SKM-1 (cell line): ENCODE results near the gene ESPN.

Experiments
- DNase-seq: peaks from one replicate; lab custom pipeline; 2025; ENCODE audit not compliant: unreplicated experiment; lab: John Stamatoyannopoulos, UW

The ESPN gene

DNA sequence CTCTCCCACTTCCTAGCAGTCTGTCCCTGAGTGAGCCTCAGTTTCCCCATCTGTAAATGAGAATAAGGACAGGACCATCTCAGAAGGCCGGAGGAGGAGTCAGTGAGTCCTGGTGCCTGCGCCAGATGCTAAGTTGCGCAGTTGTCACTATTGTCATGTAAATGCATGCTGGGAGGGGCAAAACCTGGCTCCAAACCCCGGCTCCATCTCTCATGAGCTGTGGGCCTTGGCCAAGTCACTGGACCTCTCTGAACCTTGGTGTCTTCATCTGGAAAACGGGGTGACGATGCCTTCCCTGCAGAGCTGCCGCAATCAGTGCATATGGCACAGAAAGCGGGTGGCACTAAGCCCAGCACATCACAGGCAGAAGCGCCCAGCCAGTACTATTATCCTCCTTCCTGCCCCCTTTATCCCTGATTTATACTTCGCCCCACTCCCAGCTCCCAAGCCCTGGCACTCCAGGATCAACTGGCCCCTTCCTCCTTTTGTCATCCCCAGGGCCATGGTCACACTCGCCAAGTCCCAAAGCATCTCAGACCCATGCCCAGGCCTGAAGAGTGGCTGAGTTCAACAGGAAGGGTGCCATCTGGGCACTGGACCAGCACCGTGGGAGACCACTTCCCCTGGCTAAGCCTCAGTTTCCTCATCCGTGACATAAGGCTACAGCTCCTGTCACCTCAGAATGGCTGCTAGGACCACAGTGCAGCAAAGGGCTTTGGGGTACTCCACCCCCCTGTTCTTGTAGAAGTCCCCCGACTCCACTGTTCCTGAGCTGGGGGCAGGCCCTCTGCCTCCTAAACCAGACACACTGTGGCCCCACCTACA, 71.2 kb downstream of the ESPN start:
- no peak for DNase-seq

GRCh38 chr1:6496365-6496721, 71.8 kb downstream of the ESPN start:
- DNase-seq, result no peak

GRCh38 chr1:6496890-6497214, 72.3 kb downstream of the ESPN start:
- DNase-seq, result no peak

- no peak for DNase-seq
Measured at GRCh38 chr1:6497215-6497866, 72.8 kb downstream of the ESPN start.

- DNase-seq, result no peak
Measured at GRCh38 chr1:6497867-6498575, 73.4 kb downstream of the ESPN start.

DNA sequence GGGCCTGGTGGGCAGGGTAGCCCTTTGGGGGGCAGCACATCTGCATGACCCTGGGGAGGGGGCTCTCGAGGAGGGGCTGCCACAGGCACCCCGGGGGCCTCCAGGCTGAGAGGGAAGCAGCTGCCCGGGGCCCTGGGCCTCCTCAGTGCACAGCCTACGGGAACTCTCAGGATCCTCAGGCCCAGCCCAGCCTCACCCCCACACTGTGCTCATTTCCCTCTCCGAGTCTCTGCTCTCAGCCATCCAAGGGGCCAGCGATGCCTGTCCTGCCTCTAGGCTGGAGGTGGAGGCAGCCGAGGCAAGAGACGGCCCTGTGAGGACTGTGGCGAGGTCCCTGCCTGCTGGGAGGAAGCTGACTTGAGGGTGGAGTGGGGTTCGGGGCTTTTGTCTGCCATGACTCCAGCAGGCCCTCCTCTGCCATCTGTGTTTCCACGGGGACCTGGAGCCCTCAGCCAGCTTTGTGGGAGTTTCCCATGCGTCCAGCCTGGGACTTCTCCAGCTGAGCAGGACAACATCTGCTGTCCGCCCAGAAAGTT, 74.1 kb downstream of the ESPN start:
- DNase-seq, result no peak

DNA sequence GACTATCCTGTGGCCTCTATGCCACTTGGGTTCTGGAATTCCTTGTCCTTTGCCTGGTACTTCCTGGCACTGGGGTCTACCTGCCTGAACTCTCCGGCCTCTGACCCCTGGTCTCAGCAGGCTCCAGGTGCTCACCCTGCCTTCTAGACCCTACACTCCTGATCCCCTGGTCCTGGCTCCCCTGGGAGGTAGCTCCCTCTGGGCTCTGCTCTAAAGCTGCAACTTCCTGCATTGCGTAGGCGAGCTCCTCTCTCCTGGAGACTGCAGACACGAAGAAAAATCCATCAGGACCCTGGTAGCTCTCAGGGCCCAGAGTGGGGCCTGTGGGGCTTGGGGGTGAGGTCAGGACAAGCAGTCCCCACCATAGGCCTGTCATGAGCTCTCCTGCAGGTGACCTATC, 74.7 kb downstream of the ESPN start:
- no peak for DNase-seq

GRCh38 chr1:6500544-6501278, 76.1 kb downstream of the ESPN start:
- no peak for DNase-seq

GRCh38 chr1:6501279-6501813, 76.8 kb downstream of the ESPN start:
- no peak for DNase-seq

GRCh38 chr1:6502000-6502891, 77.7 kb downstream of the ESPN start:
- DNase-seq, result no peak

DNA sequence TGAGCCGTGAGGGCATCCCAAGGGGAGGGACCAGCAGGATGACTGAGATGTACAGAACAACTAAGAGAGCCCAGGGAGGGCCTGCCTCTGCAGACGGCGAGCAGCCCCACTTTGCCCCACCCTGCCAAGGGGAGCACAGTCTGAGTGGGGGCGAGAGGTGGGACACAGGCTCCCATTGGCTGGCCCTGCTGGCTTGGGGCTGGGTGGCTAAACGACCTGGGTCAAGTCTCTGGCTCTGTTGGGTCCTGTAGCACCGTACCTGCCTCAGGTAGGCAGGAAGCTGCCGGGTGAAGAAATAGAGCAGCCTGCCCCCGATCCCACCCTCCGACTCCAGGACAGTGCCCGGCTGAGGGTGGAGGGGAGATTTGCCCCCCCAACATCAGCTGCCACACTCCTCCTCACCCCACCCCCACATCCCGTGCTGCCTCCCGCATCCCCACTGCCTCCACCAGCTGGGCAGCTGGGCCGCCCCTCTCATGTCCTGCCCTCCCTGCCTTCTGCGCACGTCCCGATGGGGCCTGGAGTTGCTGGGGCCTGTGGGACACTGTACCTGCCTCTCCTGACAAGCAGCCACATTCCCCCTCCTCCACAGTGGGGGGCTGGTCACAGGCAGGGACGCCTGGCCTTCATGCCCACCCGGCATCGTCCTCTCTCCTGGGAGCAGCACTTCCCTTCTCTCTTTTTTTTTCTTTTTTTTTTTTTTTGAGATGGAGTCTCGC, 79.5 kb downstream of the ESPN start:
- no peak for DNase-seq

- no peak for DNase-seq
Measured at GRCh38 chr1:6504887-6505286, 80.3 kb downstream of the ESPN start.

DNA sequence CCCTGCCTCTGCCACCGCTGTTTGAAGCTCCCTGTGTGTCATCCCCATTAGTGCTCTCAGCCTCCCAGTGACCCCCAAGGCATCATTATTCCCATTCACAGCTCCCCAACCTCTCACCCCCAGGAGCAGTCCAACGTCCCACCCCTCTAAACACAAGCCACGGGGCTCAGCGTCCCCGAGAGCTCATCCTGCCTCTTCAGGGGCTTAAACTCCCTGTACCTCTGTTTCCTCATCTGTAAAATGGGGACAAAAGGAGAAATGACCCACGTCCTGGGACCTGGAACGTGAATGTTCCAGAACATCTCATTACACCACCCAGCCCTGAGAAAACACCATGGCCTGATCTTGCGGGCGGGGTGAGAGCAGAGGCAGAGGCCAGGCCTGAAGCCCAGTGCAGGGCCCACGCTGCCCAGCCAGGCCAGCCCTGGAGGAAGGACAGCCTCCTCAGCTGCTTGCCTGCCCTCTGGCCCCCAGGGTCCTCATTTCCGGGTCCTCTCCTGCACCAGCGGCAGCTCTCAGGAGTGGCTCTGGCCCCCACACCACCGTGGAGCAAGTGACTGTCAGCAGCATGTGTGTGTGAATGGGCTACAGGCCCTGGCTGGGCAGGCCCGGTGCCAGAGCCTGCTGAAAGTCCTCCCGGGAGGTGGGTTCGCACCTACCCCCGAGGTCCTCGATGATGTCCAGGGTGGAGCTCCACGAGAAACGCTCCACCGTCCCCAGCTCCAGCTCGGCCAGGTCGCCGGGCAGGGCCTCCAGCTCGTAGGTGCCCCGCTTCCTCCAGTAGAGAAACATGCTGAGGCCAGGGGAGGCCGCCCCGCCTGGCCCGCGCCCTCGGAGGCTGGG, 81.0 kb downstream of the ESPN start:
- no peak for DNase-seq

- DNase-seq, result no peak
Measured at GRCh38 chr1:6506210-6507036, 81.8 kb downstream of the ESPN start.

DNA sequence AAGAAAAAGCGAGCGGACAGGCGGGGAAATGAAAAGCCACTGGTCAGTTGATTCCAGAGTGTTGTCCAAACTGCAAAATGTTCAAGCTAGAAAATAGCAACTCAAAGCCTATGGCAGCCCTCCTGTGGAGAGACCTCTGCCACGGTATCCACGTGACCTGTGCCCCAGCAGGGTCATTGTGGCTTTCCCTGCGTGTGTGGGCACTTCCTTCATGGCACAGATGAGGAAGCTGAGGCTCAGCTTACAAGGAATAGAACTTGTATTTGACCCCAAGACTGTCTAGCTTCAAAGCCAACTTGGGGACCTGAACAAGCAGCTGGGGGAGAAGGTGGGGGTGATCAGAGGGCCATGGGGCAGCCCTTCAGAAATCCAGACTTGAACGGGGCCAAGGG, 82.5 kb downstream of the ESPN start:
- DNase-seq, result no peak

DNA sequence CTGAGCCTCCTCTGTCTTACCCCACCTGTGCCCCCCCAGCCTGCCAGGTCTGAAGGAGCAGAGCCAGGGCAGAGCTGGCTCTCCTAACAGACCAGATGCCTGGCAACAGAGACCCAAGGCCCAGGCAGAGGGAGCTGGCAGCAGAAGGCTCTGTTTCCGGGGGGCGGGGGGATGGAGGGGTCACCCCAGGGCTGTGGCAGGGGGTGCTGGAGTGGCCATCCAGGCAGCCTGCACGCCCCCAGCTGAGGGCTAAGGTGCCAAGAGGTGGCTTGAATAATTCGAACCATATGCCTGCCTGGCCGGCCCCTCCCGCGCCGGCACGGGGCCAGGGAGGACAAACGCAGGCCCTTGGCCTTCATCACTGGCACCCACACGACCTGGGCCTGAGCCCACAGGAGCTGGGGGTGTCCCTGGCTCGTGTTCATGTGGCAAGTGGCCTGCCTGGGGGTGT, 82.9 kb downstream of the ESPN start:
- DNase-seq, result no peak

DNA sequence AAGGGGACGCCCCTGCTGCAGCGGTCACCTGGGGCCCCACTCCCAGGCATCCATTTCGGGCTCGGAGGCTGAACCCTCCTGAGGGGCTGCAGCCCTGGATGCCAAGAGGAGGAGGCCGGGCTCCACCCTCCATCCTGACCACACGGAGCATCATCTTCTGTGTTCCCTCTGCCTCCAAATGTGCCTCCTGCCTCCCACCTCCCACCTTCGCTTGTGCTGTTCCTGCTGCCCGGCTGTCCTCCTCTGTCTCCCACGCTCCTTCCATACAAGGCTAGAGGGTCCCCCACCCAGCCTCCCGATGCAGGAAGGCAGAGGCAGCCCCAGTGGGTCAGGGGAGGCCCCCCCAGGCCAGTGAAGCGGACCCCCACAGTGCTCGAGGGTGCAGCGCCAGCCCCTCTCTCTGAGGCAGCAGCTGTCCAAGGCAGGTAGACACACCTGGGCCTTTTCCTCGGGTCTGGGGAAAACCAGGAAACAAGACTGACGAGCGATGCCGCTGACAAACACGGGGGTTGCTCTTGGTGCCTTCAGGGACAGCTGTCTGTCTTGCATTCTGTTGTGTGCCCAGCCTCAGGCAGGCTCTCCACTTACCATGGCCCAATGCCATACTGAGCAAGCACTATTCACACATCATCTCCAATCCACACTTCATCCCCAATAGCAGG, 83.7 kb downstream of the ESPN start:
- no peak for DNase-seq
